Measurements from ENCODE around the gene CTPS2.

GRCh38 chrX:16589826-16590225 lies 122.6 kb downstream of the CTPS2 start:
- TF ChIP-seq EP300 (IDR thresholded peaks at IDR 0.05) (no peak), CTCF (IDR thresholded peaks at IDR 0.05) (no peak)

Data from stomach (tissue), 4 donors.